ENCODE measurements around the gene KRT14.
"Not testable (repeated sequence)": the region's sequence is repeated elsewhere in the genome, so short reads cannot be mapped to it uniquely, and the experiment has no call there.

The KRT14 gene

GRCh38 chr17:41580244-41580575 is 6.5 kb downstream of the KRT14 start:
- DNase-seq (ENCODE audit: low read depth in 4 of 4, low spot score in 1 of 4) = no peak

GRCh38 chr17:41579484-41580243 is 7.0 kb downstream of the KRT14 start:
- peak; percentile 29 to 71 (median 34) for DNase-seq (ENCODE audit: low read depth in 4 of 4, low spot score in 1 of 4)

DNA sequence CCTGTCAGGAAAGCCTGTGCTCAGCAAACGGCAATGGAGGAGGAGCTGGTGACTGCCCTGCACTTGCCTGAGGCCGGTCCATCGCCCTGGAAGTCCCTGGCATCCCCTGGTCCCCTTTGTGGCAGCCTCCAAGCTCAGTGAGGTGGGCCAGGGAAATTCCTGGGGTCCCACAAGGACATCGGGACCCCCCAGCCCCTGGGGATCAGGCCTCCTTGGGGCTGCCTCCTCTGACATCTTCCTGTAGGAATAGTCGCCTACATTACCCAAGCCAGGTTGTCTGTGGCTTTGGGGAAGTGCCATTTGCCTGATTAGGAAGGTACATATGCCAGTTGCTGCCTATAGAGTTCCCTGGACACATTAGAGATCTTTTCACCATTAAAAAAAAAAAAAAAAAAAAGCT is 7.7 kb downstream of the KRT14 start:
- no peak for DNase-seq (ENCODE audit: low read depth in 4 of 4, low spot score in 1 of 4)

DNA sequence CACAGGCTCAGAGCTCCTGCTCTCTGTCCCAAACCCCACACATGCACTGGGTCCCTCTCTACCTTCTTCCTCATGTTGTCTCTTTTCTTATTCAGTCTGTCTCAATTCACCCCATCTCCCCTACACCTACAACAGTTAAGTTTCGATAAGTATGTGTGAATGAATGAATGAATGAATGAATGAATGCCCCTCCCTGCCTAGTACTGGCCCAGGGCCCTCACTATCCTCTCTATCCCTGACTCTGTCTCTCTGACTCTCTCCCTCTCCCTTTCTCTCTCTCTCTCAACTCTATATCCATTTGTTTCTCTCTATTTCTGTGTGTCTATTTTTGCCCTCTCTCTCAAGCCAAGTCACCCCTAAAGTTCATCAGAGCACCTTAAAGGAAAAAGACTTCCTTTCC is 8.2 kb downstream of the KRT14 start:
- no peak for DNase-seq (ENCODE audit: low read depth in 4 of 4, low spot score in 1 of 4)

DNA sequence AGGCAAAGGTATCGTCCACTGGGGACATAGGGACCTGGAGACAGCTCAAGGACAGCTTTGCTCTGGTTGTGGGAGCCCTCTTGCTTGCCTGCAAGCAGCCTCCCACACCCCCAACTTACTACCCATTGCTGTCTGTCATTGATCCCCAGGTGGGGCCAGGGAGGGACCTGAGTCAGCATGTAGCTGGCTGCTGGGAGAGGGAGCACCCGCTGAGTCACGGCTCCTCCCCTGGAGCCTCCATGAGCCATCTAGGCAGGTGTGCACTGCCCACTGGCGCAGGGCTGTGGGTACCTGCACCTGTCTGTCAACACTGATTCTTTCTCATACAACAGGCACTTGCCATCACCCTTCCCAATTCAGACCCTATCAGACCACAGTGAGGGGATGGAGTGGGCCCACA is 10.0 kb downstream of the KRT14 start:
- not testable (repeated sequence) for DNase-seq (ENCODE audit: low read depth in 4 of 4, low spot score in 1 of 4)

DNA sequence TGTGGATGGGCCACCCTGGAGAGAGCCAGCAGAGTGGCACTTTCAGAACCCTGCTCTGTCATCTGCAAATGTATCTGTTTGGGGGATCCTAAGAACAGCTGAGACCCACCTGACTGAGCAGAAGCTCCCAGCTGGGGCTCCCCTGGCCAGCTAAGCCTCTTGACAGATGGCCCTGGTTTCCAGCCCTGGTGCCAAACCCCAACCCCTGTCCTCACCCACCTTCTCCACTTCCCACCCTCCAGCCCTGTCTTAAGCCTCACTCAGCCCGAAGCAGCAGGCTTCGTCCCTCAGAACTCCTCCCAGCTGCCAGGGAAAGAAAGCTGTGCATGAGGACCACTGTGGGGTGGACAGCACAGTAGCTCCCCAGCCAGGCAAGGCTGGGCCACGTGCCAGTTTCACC is 11.4 kb downstream of the KRT14 start:
- no peak for DNase-seq (ENCODE audit: low read depth in 4 of 4, low spot score in 1 of 4)

DNA sequence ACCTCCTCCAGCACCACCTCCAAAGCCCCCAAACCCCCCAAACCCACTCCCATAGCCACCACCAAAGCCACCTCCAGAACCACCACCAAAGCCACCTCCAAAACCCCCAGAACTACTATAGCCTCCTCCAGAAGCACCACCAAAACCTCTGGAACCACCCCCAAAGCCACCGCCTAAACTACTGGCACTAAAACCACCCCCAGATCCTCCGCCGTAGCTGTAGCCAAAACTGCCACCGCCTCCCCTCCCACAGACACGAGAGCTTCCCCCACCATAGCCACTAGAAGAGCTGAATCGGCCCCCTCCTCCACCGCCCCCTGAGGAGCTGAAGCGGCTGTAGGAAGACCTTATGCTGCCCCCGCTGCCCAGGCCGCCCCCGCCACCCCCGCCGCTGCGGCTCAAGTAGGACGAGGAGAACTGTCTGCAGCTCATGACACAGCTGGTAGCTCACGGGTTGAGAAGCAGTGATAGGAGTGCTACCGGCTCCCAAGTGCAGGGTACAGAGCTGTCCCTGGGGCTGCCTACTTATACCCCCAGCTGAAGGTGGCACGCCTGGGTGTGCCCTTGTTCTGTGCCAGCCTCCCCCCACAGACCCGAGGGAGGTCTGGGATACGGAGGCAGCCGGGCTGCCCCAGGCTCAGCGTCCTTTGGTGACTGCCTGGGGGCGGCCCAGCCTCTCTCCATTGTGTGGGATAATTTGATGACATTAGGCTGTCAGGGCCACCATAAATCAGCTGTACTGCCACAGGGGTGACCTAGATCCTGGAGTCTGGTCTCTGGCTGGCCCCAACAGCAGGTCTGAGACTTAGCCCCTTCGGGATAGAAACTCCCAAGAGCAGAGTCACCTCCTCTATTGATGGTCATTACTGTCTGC is 14.9 kb downstream of the KRT14 start, which contains the start of gene KRT9:
KRT9 (minus strand) TSS at position 499 of the 874 bp plus-strand sequence; CDS start at position 432, 67 bp downstream.
- no peak for DNase-seq (ENCODE audit: low read depth in 4 of 4, low spot score in 1 of 4)

DNA sequence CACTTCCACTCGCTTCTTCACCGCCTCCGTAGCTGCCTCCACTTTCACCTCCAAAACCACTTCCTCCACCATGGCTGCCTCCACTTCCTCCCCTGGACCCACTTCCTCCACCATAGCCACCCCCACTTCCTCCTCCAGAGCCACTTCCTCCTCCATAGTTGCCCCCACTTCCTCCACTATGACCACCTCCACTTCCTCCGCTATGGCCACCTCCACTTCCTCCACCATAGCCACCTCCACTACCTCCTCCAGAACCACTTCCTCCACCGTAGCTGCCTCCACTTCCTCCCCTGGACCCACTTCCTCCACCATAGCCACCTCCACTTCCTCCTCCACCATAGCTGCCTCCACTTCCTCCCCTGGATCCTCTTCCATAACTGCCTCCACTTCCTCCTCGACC is 19.4 kb downstream of the KRT14 start:
- no peak for DNase-seq (ENCODE audit: low read depth in 4 of 4, low spot score in 1 of 4)

DNA sequence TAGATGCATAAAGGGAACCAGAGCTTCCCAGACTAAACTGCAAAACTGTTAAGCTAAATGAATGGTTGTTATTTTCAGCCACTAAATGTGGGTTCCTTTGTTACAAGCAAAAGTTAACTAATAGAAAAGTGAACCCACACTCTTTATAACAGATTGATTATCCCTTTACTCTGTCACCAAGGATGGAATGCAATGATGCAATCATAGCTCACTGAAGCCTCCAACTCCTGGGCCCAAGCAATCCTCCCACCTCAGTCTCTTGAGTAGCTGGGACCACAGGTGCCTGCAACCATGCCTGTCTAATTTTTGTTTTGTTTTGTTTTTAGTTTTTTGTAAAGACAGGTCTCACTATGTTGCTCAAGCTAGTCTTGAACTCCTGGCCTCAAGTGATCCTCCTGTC is 21.4 kb downstream of the KRT14 start:
- DNase-seq (ENCODE audit: low read depth in 4 of 4, low spot score in 1 of 4) = no peak

GRCh38 chr17:41563607-41564170 is 23.0 kb downstream of the KRT14 start:
- no peak for DNase-seq (ENCODE audit: low read depth in 4 of 4, low spot score in 1 of 4)

- no peak for DNase-seq (ENCODE audit: low read depth in 4 of 4, low spot score in 1 of 4)
Measured at GRCh38 chr17:41561554-41561953, 25.1 kb downstream of the KRT14 start.

- no peak for DNase-seq (ENCODE audit: low read depth in 4 of 4, low spot score in 1 of 4)
Measured at GRCh38 chr17:41559548-41559947, 27.1 kb downstream of the KRT14 start.

GRCh38 chr17:41556931-41557330 is 29.8 kb downstream of the KRT14 start:
- DNase-seq (ENCODE audit: low read depth in 4 of 4, low spot score in 1 of 4) = no peak

- DNase-seq (ENCODE audit: low read depth in 4 of 4, low spot score in 1 of 4) = no peak
Measured at GRCh38 chr17:41556306-41556705, 30.4 kb downstream of the KRT14 start.

DNA sequence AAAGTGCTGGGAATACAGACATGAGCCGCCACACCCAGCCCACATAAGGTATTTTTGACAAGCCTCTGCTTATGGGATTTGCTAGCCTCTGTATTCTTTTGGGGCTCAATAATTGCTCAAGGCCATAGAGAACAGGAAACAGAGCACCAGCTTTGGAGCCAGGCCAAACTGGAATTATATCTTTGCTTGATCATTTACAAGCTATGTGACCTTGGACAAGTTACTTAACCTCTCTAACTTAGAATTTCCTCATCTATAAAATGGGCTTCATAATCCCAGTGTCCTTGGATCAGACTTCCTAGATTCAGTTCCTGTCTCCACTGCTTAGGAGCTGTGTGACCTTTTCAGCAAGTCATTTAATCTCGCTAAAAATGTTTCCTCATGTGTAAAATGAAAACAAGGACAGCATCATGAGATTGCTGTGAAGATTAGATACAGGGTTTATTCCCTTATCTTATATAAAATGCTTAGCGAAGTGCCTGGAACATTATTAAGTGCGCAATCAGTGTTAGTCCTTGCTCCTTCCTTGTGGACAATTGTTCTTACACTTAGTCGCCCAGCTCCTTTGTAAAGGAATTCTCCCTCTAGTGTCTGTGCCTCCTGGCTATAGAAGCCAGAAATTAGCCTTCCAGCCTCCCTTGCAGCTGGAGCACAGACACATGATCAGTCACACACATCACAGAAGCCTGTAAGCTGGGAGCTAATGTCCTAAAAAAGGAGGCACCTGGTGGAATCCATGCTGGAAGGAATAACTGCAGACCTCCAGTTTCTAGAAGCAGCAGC is 31.4 kb downstream of the KRT14 start:
- DNase-seq (ENCODE audit: low read depth in 4 of 4, low spot score in 1 of 4) = no peak

DNA sequence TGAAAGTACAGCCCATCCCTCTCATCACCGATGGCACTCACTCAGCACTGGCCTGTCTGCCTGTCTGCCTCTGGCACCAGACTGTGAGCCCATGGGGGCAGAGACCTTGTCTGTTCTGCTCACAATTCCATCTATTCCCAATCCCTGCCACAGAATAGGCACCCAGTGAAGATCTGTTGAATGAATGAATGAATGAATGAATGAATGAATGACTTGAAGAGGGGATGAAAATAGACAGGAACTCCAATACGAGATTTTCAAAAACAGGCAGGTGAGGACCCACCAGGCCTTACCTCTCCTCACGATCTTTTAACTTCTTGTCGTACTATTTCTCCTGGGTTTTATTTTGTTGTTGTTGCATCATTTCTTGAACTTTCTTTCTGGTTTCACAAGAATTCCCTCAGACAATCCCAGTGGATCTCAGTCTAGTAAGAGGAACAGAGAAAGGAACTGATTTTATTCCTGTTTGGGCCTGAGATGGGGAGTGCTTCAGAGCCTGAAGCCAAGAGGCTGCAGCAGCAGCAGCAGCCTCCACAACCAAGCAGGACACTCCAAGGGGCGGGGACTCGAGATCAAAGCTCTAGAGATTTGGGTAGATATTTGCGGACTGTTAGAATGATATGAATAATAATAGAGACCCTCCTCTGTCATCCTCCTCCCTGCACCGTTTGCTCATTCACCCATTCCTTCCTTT is 32.6 kb downstream of the KRT14 start:
- DNase-seq (ENCODE audit: low read depth in 4 of 4, low spot score in 1 of 4) = no peak

- DNase-seq (ENCODE audit: low read depth in 4 of 4, low spot score in 1 of 4) = no peak
Measured at GRCh38 chr17:41553176-41553575, 33.5 kb downstream of the KRT14 start.

DNA sequence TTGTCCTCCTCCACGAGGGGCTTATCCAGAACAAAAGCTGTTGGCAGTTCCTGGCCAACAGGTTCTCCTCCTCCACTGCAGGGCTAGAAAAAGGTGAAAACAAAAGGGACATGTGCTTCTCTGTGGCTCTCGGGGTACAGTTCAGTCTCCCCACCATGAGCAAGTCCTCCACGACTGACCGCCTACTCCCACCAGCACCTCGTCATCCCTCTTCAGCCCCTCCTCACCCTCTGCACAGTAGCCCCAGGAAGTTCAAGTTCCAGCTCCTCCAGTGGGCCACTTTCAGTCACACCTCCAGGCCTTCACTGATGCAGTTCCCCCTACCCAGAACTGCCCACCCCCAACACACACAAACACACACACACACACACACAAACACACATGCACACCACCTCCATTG is 34.2 kb downstream of the KRT14 start:
- no peak for DNase-seq (ENCODE audit: low read depth in 4 of 4, low spot score in 1 of 4)

DNA sequence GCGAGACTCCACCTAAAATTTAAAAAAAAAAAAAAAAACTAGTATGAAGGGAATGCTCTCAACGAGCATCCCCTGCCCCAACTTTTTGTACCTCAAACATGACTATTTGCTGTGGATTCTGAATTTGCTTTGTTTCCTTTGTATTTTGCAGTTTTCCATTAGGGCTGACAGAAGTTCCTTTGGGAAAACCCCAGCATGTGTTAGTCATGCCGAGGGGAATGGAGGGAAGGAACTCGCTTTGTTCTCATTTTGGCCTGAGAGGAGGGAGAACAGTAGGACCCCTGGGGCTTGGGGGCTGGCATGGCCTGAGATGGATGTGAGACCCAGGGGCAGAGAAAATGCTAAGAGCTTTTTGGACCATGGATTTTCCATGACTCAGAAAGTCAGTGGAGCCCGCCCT is 35.3 kb downstream of the KRT14 start:
- DNase-seq (ENCODE audit: low read depth in 4 of 4, low spot score in 1 of 4) = no peak

- DNase-seq (ENCODE audit: low read depth in 4 of 4, low spot score in 1 of 4) = no peak
Measured at GRCh38 chr17:41549596-41550039, 37.1 kb downstream of the KRT14 start.

Measured in stimulated activated CD4-positive, alpha-beta T cell treated with anti-CD3 and anti-CD28 coated beads, Interleukin-1b, Interleukin-23, amount 100 ng/mL, for 24 hours (primary cell).